HG03575 (cell line): Measurements from ENCODE around the gene MGRN1.

Experiments
- ATAC-seq: cut with Tn5 transposase; IDR thresholded peaks from one replicate; pipeline ENCODE4 v1.9.1; 2021; ENCODE audit not compliant: unreplicated experiment, insufficient number of reproducible peaks, low FRiP score; ENCODE audit errors: extremely low read depth

The MGRN1 gene

DNA sequence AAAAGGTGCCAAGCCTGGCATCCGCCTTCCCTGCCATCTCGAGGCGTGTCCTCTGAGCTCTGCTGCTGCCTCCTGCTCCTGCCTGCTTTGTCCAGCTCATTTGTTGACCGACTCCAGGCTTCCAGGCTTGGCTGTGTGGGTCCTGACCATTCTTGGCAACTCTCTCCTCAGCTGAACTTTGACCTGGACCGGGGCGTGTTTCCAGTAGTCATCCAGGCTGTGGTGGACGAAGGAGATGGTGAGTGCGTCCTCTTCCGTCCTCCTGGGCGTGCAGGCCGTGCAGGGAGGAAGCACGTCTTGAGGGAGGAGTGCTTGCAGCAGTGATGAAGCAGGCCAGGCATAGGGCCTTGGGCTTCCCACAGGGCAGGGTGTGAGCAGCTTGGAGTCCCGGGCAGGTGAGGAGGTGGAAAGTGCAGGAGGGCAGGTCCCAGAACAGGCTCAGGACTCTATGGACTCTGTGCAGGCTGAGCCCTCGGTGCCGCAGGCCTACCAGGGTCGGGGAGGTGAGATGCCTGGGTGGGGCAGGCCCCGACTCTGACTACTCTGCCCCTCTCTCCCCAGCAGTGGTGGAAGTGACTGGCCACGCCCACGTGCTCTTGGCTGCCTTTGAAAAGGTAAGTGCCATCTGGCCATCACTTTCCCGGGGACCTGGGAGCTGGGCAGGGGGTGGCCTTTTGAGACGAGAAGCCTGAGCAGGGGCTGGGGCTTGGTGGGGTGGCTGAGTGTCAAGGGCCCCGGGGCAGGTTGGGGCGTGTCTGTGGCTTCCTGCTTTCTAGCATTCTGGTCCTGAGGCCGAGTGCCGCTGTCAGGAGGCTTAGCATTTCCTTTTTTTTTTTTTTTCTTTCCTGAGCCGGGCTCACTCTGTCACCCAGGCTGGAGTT, 40.2 kb downstream of the MGRN1 start:
- no peak for ATAC-seq

DNA sequence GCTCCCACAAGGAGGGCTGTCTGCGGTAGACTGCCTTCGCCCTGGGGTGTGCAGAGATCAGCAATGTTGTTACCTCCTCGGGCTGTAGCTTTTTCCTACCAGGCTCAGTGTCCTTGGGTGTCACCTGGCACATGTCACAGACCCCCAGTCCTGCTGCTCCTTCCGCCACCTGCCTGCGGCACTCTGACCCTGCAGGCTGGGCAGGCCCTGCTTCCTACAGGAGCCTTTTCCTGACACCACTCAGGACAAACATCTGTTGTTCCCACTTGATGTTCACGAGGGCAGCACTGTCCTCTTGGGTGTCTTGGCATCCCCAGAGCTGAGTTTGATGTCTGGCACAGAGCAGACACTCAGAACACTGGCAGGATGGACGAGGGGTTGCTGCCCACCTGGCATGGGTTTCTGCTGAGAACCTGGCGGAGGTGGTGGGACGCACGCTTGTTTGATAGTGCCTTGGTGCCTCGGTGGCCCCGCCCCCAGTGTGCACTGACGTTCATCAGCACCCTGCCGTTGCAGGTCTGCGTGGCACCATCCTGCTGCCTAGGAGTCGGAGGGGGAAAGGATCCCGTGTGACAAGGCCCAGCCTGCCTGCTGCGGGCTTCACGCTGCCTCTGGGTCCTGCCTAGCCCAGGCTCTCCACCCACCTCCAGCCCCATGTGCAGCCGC, 42.0 kb downstream of the MGRN1 start:
- ATAC-seq = no peak

DNA sequence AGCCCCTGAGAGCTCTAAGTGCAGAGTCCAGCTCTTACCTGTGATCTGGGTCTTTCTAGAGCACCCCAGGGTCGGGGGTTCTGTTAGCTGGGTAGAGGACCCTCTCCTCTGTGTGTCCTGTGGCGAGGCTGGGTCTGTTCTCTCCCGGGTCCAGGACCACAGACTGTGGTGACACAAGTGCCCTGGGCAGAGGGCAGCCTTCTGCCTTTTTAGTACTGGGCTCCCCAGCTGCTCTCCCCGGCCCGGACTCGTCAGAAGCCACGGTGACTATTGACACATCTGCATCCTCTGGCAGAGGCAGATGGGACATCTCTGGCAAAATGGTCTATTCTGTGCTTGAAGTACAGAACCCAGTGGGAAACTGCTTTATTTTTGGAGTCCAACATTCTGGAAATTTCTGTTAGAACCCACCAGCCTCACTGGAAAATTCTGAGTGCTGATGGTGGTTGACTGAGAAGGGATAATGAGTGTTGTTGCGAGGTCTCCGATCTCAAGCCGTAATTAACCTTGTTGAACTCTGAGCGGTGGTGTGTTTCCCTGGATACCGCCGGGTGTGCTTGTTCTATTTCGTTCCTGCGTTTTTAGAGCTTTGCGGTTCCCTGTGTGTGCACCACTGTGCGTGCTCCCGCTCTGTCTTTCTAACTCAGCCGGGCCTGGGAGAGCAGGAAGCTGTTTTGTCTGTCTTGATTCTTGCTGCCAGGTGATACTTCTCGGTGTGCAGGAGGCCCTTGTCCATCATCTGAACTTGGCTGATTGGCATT, 42.8 kb downstream of the MGRN1 start:
- no peak for ATAC-seq

DNA sequence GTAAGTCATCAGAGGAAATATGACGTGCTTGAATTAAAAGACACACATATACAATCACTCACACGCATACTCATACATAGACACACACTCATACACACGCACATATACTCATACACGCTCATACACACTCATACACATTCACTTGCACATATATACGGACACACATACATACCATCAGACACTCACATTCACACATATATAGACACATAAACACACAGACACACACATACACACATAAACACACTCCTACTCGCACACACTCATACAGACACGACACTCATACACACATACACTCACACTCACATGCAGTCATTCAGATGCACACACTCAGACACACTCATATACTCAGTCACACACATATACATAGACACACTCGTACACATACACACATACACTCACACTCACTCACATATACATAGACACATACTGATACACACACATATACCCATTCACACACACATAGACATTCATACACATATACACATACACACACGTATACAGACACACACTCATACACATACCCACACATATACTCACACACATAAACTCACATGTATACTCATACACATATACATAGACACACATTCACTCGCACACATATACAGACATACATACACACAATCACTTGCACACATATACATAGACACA, 43.8 kb downstream of the MGRN1 start:
- ATAC-seq = no peak

DNA sequence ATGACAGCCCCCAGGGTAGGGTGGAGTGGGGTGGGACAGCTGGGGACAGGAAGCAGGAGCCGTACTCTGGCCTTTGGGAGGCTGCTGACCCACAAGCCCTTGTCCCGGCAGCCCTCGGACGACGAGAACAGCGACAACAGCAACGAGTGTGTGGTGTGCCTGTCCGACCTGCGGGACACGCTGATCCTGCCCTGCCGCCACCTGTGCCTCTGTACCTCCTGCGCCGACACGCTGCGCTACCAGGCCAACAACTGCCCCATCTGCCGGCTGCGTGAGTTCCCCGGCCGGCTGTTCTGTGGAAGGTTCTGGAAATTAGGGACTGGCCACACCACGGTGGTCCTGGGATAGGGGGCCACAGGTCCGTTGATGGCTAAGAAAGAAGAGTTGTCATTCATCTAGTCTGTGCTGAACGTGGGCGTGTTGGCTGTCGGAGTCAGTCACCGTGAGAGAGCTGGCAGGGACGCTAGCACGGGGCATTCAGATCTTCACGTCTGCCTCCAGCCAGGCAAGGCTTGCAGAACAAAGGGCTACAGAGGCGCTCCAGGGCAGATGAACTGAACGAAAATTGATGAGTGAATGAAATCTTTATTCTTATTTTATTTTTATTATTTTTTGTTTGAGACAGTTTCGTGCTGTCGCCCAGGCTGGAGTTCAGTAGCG, 48.9 kb downstream of the MGRN1 start:
- ATAC-seq = no peak

DNA sequence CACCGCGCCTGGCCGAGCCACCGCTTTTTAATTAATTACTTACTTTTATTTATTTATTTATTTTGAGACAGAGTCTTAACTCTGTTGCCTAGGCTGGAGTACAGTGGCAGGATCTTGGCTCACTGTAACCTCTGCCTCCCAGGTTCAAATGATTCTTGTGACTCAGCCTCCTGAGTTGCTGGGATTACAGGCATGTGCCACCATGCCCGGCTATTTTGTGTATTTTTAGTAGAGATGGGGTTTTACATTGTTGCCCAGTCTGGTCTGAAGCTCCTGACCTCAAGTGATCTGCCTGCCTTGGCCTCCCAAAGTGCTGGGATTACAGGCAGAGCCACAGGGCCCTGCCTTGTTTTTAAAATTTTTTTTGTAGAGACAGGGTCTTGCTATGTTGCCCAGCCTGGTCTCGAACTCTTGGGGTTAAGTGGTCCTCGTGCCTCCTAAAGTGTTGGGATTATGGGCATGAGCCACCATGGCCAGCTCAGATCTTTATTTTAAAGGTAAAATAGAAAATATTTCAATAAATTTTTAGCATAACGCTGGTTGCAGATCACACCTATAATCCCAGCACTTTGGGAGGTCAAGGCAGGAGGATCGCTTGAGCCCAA, 50.4 kb downstream of the MGRN1 start:
- no peak for ATAC-seq

DNA sequence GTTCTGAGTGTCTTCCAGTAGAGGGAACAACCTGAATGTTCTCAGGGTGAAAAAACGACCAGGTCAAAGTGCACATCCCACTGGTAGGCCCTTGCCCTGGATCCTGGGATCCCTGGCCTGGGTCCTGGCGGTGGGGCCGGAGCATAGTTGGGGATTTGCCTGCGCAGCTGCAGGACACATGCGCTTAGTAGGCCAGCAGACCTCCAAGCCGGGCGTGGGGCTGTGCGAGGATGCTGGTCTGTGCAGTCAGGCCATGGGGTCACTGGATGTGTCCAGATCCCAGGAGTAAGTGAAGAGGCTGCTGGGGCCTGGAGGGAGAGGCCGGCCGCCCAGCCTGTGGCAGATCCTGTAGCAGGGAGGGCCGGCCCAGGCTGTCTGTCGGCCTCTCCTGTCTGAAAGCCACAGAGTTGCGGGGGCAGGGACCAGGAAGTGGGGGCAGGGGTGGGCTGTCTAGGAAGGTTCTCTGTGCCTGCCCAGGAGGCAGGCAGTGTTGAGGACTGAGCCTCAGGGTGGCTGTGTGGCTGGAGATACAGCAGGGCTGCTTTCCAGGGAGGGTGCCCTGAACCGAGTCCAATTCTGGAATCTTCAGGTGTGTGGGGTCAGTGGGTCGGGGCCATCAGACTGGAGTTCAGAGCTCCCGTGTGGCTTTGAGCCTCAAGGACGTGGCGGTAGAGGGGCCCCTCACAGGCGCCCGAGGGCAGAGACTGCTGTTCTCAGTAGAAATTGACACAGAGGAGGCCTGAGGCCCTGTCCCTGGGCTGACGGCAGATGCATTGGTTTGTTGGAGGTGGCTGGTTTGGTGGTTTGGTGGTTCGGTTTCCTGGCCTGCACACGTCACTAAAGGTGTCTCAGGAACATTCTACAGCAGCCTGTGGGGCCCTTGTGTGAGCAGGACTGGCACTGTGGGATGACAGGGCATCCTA, 51.5 kb downstream of the MGRN1 start:
- ATAC-seq = no peak

DNA sequence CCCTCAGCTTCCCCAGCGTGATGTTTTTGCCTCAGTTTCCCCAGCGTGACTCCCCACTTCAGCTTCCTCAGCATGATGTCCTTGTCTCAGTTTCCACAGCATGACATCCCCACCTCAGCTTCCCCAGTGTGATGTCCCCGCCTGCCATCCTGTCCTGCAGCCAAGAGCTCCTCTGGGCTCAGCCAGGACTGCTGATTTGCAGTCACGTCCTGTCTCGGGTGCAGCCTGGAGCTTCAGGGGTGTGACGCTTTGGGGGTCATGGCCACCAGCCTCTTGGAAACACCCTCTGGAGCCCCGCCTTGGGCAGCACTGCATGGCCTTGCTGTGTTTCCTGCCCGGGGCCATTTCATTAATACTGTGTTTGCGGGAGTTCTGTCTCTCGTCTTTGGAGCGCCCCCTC, 52.2 kb downstream of the MGRN1 start:
- ATAC-seq = no peak

DNA sequence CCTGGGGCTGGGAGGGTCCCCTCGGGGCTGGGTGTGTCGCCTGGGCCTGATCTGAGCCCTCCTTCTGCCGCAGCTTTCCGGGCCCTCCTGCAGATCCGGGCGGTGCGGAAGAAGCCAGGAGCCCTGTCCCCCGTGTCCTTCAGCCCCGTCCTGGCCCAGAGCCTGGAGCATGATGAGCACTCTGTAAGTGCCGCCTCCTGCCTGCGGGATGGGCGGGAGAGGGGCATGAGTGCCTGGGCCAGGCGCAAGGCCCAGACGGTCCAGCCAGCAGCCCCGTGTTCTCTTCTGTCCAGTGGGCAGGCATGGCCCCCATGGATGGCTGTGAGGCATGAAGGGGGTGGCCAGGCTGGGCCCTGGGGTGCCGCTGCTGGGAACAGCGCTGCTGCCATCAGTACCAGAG, 52.8 kb downstream of the MGRN1 start:
- no peak for ATAC-seq

DNA sequence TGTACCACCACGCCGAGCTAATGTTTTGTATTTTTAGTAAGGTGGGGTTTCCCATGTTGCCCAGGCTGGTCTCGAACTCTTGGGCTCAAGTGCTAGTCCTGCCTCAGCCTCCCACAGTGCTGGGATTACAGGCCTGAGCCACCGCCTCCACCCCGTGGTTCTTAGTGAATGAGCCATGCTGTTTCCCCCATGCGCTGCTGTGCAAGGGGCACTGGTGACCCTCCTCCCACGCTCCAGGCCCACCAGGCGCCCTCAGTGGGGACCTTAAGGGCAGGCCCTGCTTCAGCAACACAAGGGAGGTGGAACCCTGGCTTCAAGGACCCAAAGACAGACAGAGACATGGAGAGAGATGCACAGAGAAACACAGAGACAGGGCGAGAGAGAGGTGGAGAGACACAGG, 53.4 kb downstream of the MGRN1 start:
- no peak for ATAC-seq

DNA sequence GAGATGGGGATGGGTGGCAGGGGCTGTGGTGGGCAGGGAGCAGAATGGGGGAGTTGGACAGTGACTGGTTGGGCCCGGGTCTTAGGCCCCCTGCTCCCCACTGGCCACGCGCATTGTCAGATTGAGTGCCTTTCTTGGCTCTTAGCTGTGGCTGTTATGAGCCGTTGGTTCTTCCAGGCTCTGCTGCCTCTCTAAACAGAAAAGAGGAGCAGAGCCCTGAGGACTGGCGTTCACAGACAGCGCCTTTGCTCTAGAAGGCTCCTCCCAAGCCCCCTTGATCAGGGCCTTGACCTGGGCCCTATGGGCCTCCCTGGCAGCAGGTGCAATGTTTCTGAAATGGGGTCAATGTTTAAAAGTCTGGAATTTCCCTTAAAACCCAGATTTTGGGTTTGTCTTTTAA, 54.0 kb downstream of the MGRN1 start:
- no peak for ATAC-seq

DNA sequence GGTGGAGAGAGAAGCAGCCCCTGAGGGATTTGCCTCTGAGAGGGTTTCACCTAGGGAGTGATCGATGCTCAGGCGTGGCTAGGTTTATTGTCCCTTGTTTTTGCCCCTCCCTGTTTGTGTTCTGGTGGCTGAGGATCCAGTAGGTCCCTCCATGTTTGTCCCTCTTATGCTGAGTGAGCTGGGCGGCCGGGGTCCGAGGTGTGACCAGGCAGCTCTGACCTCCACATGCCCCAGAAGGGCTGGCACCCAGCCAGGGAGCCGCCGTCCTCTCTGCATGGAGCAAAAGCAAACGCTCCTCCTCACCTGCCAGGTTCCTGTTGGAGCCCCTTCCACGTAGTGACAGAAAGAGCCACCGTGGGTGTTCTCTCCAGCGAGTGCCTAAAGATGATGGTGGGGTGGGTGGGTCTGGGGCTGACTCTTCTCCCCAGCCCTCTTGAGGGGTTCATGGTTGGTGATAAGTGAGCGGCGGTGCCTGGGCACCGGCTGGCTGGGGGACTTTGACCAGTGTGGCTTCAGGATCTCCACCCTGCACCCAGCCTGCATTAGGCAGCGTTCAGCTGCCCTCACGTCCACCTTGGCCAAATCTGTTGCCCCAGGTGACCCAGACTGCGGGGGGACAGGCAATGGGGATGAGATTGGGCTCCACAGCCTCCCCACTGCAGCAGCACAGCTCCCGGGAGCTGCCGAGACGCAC, 54.7 kb downstream of the MGRN1 start:
- ATAC-seq = no peak

DNA sequence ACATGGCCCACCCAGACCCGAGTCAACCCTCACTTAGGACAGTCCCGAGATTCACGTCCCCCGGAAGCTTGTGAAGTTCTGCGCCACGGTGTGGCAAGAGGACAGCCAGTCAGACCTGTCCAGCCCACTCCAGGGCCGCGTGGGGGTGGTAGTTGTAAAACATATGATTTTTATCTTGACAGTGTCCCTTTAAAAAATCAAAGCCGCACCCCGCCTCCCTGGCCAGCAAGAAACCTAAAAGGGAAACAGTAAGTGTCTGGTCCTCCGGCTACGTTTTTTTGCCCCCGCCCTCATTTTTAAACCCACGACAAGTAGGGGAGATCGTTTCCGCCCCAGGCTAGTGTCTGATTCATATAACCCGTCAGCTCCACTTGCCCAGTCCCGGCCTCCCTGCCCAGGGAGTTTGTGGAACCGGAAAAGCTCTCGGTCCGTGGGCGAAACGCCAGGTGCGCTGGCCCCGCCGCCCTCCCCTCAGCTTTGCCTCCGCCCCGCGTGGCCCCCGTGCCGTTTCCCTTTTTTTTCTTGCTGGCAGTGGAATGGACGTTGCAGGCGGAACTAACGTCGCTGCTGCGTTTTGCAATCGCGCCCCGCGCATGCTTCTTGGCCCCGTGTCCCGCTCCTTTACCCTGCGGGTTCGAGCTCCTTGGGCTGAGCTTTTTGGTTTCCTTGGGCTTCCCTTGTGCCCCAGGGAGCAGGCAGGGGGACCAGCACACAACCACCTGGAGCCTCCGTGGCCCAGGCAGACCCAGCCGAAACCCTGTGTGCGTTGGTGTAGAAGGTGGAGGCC, 55.4 kb downstream of the MGRN1 start:
- no peak for ATAC-seq

DNA sequence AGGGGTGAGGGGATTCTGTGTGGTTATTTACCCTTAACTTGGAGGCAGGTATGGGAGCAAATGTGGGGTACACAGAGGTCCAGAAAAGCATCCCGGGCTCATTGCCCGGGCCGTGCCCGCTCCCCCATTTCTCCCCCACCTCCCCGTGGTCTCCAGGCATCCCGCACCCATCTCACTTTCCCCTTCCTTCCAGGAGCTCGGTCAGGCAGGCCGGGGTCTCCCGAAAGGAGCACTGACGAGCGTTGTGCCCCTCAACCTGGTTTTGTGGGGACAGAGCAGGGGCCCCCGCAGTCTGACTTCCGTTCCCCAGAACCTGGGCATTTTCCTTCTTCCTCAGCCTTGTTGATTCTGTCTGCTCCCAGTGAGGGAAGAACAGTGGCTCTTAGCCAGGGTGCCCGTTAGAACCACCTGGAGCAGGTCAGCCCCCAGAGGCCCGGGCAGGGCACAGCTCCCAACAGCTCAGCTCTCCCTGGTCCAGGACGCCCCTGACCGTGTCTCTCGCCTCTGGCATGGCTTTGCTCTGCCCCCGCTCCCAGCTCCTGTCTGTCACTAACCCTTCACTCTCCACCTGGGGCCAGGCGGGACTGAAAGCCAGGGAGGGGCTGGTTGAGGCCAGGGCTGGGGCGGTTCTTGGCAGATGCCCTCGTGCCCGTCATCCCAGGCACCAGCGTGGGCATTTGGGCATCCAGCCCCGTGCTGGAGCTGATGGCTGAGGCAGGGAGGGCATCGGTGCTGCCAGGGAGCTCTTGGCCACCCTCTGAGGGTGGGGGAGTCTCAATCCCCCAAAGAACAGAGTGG, 56.2 kb downstream of the MGRN1 start:
- no peak for ATAC-seq

DNA sequence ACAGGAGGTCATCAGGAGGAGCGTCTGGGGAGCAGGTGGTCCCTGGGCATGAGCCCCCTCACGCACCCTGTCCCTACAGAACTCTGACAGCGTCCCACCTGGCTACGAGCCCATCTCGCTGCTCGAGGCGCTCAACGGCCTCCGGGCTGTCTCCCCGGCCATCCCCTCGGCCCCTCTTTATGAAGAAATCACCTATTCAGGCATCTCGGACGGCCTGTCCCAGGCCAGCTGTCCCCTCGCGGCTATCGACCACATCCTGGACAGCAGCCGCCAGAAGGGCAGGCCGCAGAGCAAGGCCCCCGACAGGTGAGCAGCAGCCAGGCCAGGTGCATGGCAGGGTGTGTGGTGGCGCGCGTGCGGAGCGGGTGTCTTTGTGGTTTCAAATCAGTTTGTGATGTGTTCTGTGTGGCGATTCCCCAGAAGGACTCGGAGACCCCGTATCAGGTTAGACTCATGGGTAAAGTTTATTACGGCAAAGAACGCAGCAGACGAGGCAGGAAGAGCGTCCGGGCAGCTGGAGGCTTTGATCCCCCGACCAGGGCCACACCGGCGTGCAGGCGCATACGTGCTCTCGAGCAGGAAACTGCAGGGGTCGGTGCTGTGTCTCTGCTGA, 57.0 kb downstream of the MGRN1 start:
- ATAC-seq = no peak
